Caco-2 (cell line): ENCODE measurements around the gene GHR. TPM values are rescaled to one million over a fixed set of nuclear protein-coding genes. Genes with fewer than 3 reads are reported as not detected.

Experiments used
- BruUV-seq: library from RNA; stranded (reverse); fragments of 400-500 nt; replicated peaks from 2 replicates; lab custom pipeline; 2021; lab: Mats Ljungman, UMichigan
- CTCF ChIA-PET: fragments of 300-600 bp; sonication (Branson Sonifier 250); formaldehyde crosslinking; loops from one replicate; lab custom pipeline; 2022; ENCODE audit warnings: antibody characterized with exemption; lab: Charles Lee
- POLR2A ChIA-PET: fragments of 300-600 bp; sonication (Branson Sonifier 250); formaldehyde crosslinking; loops from one replicate; lab custom pipeline; 2022; ENCODE audit warnings: antibody characterized with exemption; lab: Charles Lee
- DNase-seq, 2 experiments: peaks; one replicate each; pipeline versions ENCODE4 v3.0.0 to v3.0.0-alpha.2; 2020 to 2022
- H3K27me3 ChIP-seq: replicated peaks from 2 replicates; pipeline ENCODE4 v1.6.0; 2011; ENCODE audit warnings: low read length; ENCODE audit not compliant: control insufficient read depth, insufficient read depth
- H3K36me3 ChIP-seq: 2 replicates; pipeline ENCODE4 v1.5.1; 2011; ENCODE audit warnings: low read length; ENCODE audit not compliant: control insufficient read depth, insufficient read depth
- H3K4me1 ChIP-seq: fragments of 250-450 bp; sonication (Bioruptor Pico); 2 replicates; pipeline ENCODE4 v1.5.1; 2020; ENCODE audit warnings: mild to moderate bottlenecking
- H3K4me3 ChIP-seq: 2 replicates; pipeline ENCODE4 v1.5.1; 2011; ENCODE audit warnings: low read depth, mild to moderate bottlenecking, control low read depth, low read length
- H3K9me3 ChIP-seq: fragments of 250-450 bp; sonication (Bioruptor Pico); 2 replicates; pipeline ENCODE4 v1.5.1; 2020; ENCODE audit warnings: mild to moderate bottlenecking, moderate library complexity
- H3K27ac Mint-ChIP-seq: one replicate; pipeline ENCODE4 v1.8.0; 2022; ENCODE audit warnings: mixed read lengths; ENCODE audit not compliant: unreplicated experiment
- H3K27me3 Mint-ChIP-seq: one replicate; pipeline ENCODE4 v1.8.0; 2022; ENCODE audit warnings: mixed read lengths; ENCODE audit not compliant: insufficient read depth, unreplicated experiment
- H3K36me3 Mint-ChIP-seq: one replicate; pipeline ENCODE4 v1.8.0; 2022; ENCODE audit warnings: mild to moderate bottlenecking, mixed read lengths; ENCODE audit not compliant: insufficient read depth, unreplicated experiment
- H3K4me1 Mint-ChIP-seq: one replicate; pipeline ENCODE4 v1.8.0; 2022; ENCODE audit warnings: low read depth, mixed read lengths; ENCODE audit not compliant: unreplicated experiment
- H3K4me3 Mint-ChIP-seq: one replicate; pipeline ENCODE4 v1.8.0; 2022; ENCODE audit warnings: mild to moderate bottlenecking, moderate library complexity, mixed read lengths; ENCODE audit not compliant: unreplicated experiment
- H3K9me3 Mint-ChIP-seq: one replicate; pipeline ENCODE4 v1.8.0; 2022; ENCODE audit warnings: mixed read lengths; ENCODE audit not compliant: unreplicated experiment
- CTCF ChIP-seq, 2 experiments: fragments of 200-600 bp in 1 of 2; IDR thresholded peaks; 1 replicate in 1 of 2; 2 replicates in 1 of 2; pipeline versions ENCODE4 v1.5.1 to v1.8.0; 2011 to 2022; ENCODE audit warnings: antibody characterized with exemption in 1 of 2, control low read depth in 1 of 2, inconsistent platforms in 1 of 2, low read depth in 1 of 2, low read length in 1 of 2, mild to moderate bottlenecking in 1 of 2, moderate library complexity in 1 of 2; ENCODE audit not compliant: insufficient read depth in 1 of 2, severe bottlenecking in 1 of 2, unreplicated experiment in 1 of 2
- intact Hi-C: fragments of 100-400 bp; cut with micrococcal nuclease; formaldehyde crosslinking; loops from one replicate; pipeline ENCODE4 v1.10.0; 2022; ENCODE audit not compliant: unreplicated experiment
- total RNA-seq: library from RNA; stranded (reverse); gene quantifications from 2 replicates; pipeline ENCODE4 v1.2.3, GENCODE V29; 2022

The GHR gene
- total RNA-seq, 1 experiment from 2014 or later: 0.54 TPM

- H3K27me3 Mint-ChIP-seq: no peaks in the 10 kb centered on the region
- no peaks in the 10 kb centered on the region for H3K4me1 Mint-ChIP-seq
- no peaks in the 10 kb centered on the region for H3K9me3 ChIP-seq
- BruUV-seq: no TSS peak
- no peak overlapping the region for H3K4me3 ChIP-seq
- intact Hi-C loops: no loop called here
- H3K9me3 Mint-ChIP-seq: peaks cover 11% of the 10 kb centered on the region
- no peaks in the 10 kb centered on the region for H3K36me3 ChIP-seq
- no peaks in the 10 kb centered on the region for H3K36me3 Mint-ChIP-seq
- no peak overlapping the region for H3K4me3 Mint-ChIP-seq
- H3K27me3 ChIP-seq: no peaks in the 10 kb centered on the region
- DNase-seq: no peak
- CTCF ChIA-PET: no interaction called here
- POLR2A ChIA-PET: no interaction called here
- H3K4me1 ChIP-seq: no peaks in the 10 kb centered on the region
- no peak overlapping the region for H3K27ac Mint-ChIP-seq
- TF ChIP-seq CTCF (IDR thresholded peaks at IDR 0.05; ENCODE audit: insufficient read depth in 1 of 2, low read depth in 1 of 2, low read length in 1 of 2, severe bottlenecking in 1 of 2, unreplicated experiment in 1 of 2): no peak
Observed at GRCh38 chr5:42426016-42426415, 2.8 kb downstream of the GHR start.

GRCh38 chr5:42429694-42430093 lies 6.5 kb downstream of the GHR start:
- intact Hi-C loops: no loop called here
- Mint-ChIP-seq H3K27ac (no peak overlapping the region), H3K27me3 (no peaks in the 10 kb centered on the region), H3K9me3 (peaks cover 11% of the 10 kb centered on the region), H3K4me3 (no peak overlapping the region), H3K36me3 (no peaks in the 10 kb centered on the region), H3K4me1 (no peaks in the 10 kb centered on the region)
- Histone ChIP-seq H3K36me3 (no peaks in the 10 kb centered on the region), H3K4me3 (no peak overlapping the region), H3K9me3 (no peaks in the 10 kb centered on the region), H3K27me3 (no peaks in the 10 kb centered on the region), H3K4me1 (no peaks in the 10 kb centered on the region)
- no peak for TF ChIP-seq CTCF (IDR thresholded peaks at IDR 0.05; ENCODE audit: insufficient read depth in 1 of 2, low read depth in 1 of 2, low read length in 1 of 2, severe bottlenecking in 1 of 2, unreplicated experiment in 1 of 2)
- ChIA-PET CTCF (no interaction called here), POLR2A (no interaction called here)
- no TSS peak for BruUV-seq
- no peak for DNase-seq

GRCh38 chr5:42434047-42434724 lies 10.9 kb downstream of the GHR start:
- Histone ChIP-seq H3K9me3 (no peaks in the 10 kb centered on the region), H3K27me3 (no peaks in the 10 kb centered on the region), H3K36me3 (no peaks in the 10 kb centered on the region), H3K4me3 (no peak overlapping the region), H3K4me1 (no peaks in the 10 kb centered on the region)
- ChIA-PET CTCF (no interaction called here), POLR2A (no interaction called here)
- Mint-ChIP-seq H3K9me3 (peaks cover under 1% of the 10 kb centered on the region), H3K27me3 (no peaks in the 10 kb centered on the region), H3K27ac (no peak overlapping the region), H3K36me3 (no peaks in the 10 kb centered on the region), H3K4me3 (no peak overlapping the region), H3K4me1 (no peaks in the 10 kb centered on the region)
- no peak for DNase-seq
- no peak for TF ChIP-seq CTCF (IDR thresholded peaks at IDR 0.05; ENCODE audit: insufficient read depth in 1 of 2, low read depth in 1 of 2, low read length in 1 of 2, severe bottlenecking in 1 of 2, unreplicated experiment in 1 of 2)
- intact Hi-C loops: no loop called here
- BruUV-seq: no TSS peak
